ENCODE measurements around the gene CASD1.

The CASD1 gene

GRCh38 chr7:94588075-94588474 lies 78.5 kb downstream of the CASD1 start:
- H3K4me3 ChIP-seq (ENCODE audit: low read depth, low read length) = no peak overlapping the region
- TF ChIP-seq, protein P1, sequence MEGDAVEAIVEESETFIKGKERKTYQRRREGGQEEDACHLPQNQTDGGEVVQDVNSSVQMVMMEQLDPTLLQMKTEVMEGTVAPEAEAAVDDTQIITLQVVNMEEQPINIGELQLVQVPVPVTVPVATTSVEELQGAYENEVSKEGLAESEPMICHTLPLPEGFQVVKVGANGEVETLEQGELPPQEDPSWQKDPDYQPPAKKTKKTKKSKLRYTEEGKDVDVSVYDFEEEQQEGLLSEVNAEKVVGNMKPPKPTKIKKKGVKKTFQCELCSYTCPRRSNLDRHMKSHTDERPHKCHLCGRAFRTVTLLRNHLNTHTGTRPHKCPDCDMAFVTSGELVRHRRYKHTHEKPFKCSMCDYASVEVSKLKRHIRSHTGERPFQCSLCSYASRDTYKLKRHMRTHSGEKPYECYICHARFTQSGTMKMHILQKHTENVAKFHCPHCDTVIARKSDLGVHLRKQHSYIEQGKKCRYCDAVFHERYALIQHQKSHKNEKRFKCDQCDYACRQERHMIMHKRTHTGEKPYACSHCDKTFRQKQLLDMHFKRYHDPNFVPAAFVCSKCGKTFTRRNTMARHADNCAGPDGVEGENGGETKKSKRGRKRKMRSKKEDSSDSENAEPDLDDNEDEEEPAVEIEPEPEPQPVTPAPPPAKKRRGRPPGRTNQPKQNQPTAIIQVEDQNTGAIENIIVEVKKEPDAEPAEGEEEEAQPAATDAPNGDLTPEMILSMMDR (IDR thresholded peaks at IDR 0.05; ENCODE audit: insufficient read depth, low read depth, low read length, missing control alignments) = no peak
- no peak for DNase-seq (ENCODE audit: low read depth)

DNA sequence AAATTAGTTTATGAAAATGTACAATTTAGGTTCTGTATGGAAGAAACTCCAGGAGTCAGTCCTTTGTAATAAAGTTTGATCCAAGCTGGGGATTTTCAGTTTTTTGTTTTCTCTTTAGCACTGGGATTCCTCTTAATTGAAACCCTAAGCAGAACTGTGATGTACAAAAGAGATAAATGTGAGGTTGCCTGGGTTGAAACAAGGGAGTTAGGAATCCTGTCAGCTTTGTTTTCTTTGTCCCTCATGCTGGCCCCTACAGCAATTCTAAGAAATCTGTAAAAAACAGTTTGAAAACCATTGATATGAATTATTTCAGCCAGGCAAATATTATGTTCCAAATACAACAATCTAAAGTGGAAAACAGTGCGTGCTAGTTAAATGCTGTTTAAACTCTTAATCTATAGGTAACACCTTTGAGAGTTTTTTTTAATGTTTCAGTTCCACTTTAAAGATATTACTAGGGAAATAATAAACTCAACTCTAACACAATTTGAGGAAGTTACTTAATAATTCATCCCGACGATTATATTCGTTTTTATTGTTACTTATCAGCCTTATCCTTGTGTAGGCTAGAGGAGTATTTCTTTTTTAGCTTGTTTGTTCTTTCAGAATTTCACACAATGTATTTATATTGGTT lies 81.0 kb downstream of the CASD1 start:
- H3K4me3 ChIP-seq (ENCODE audit: low read depth, low read length) = no peak overlapping the region
- DNase-seq (ENCODE audit: low read depth) = no peak

GRCh38 chr7:94591176-94591575 lies 81.6 kb downstream of the CASD1 start:
- TF ChIP-seq, protein P1 (IDR thresholded peaks at IDR 0.05; ENCODE audit: insufficient read depth, low read depth, low read length, missing control alignments) = no peak
- no peak for DNase-seq (ENCODE audit: low read depth)
- H3K4me3 ChIP-seq (ENCODE audit: low read depth, low read length) = no peak overlapping the region

More for the DNA sequence above, 81.0 kb downstream of the CASD1 start:
- TF ChIP-seq, protein P1 (IDR thresholded peaks at IDR 0.05; ENCODE audit: insufficient read depth, low read depth, low read length, missing control alignments) = no peak

DNA sequence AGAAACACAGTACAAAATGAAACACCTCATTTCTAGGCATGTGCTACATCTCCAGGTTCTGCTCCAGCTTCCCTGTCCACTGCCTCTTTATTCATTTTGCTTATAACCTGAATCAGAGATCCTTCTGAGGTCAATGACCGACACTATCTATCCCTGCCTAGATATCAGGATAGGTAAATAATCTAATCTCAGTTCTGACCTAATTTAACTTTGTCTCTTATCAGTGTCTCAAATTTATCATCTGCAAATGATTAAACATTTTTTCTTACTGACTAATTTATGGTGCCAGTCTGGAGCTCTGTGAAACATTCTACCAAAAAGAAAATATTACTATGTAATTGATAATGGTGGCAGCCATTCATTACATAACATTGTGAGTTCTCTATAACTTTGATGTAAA lies 85.3 kb downstream of the CASD1 start:
- TF ChIP-seq, protein P1 (IDR thresholded peaks at IDR 0.05; ENCODE audit: insufficient read depth, low read depth, low read length, missing control alignments) = no peak
- no peak for DNase-seq (ENCODE audit: low read depth)
- H3K4me3 ChIP-seq (ENCODE audit: low read depth, low read length) = no peak overlapping the region

DNA sequence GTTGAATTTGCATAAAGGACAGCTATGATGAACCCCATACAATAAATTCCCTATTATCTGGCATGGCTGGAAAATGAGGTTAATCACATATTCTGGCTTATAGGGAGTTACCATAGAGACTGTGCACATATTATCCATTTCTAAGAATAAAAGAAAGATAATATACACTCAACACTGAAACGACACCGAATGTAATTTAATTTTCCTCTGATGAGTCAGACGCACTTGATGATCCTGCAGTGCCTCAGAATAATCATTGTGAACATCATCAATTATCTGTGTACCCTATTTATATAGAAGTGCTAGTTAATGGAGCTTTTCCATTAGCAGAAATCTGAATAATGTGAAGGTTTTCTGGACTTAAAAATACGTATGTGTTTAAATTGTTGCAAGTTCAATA lies 86.1 kb downstream of the CASD1 start:
- no peak overlapping the region for H3K4me3 ChIP-seq (ENCODE audit: low read depth, low read length)
- no peak for DNase-seq (ENCODE audit: low read depth)
- TF ChIP-seq, protein P1 (IDR thresholded peaks at IDR 0.05; ENCODE audit: insufficient read depth, low read depth, low read length, missing control alignments) = no peak

GRCh38 chr7:94600267-94600666 lies 90.7 kb downstream of the CASD1 start:
- no peak overlapping the region for H3K4me3 ChIP-seq (ENCODE audit: low read depth, low read length)
- TF ChIP-seq, protein P1 (IDR thresholded peaks at IDR 0.05; ENCODE audit: insufficient read depth, low read depth, low read length, missing control alignments) = no peak
- DNase-seq (ENCODE audit: low read depth) = no peak

DNA sequence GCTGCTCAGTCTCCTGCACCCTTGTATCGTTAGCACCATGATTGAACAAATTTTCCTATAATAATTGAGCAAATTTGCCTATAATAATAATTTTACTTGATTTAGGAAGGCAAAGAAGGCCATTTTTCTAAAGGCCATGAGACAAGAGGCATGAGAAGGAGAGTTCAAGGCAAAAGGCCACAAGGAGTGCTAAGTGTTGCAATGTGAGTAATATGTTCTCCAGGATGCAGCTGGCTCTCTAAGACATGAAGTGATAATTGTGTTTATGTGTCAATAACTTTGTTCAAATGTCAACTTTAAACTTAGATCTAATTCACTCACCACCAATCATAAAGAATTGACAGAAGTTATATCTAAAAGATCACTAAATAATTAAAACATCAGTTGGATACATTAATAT lies 92.6 kb downstream of the CASD1 start:
- no peak overlapping the region for H3K4me3 ChIP-seq (ENCODE audit: low read depth, low read length)
- TF ChIP-seq, protein P1 (IDR thresholded peaks at IDR 0.05; ENCODE audit: insufficient read depth, low read depth, low read length, missing control alignments) = no peak
- DNase-seq (ENCODE audit: low read depth) = no peak

Data from GM12865 (cell line).